ENCODE data around the gene TMEM266.

The TMEM266 gene

GRCh38 chr15:76215634-76216033 lies 155.8 kb downstream of the TMEM266 start:
- TF ChIP-seq LEF1 (IDR thresholded peaks at IDR 0.05; ENCODE audit: borderline replicate concordance) (no peak), FOXM1 (IDR thresholded peaks at IDR 0.05; ENCODE audit: borderline replicate concordance) (no peak), HDGF (IDR thresholded peaks at IDR 0.05; ENCODE audit: borderline replicate concordance) (no peak), PKNOX1 (IDR thresholded peaks at IDR 0.05) (no peak), TARDBP (IDR thresholded peaks at IDR 0.05) (no peak), L3MBTL2 (conservative IDR thresholded peaks at IDR 0.05) (no peak), FOXK2 (IDR thresholded peaks at IDR 0.05) (no peak), SP1 (IDR thresholded peaks at IDR 0.05) (no peak), CTBP1 (IDR thresholded peaks at IDR 0.05; ENCODE audit: borderline replicate concordance) (no peak), ELF4 (IDR thresholded peaks at IDR 0.05) (no peak), NFRKB (IDR thresholded peaks at IDR 0.05) (no peak), SUZ12 (IDR thresholded peaks at IDR 0.05) (no peak), FOXA1 (IDR thresholded peaks at IDR 0.05) (no peak), ARNT (IDR thresholded peaks at IDR 0.05) (no peak), BHLHE40 (IDR thresholded peaks at IDR 0.05; ENCODE audit: borderline replicate concordance) (no peak), ZNF384 (IDR thresholded peaks at IDR 0.05) (no peak)
- CTCF ChIA-PET, result interaction anchor here (2.7 kb wide), 1 partner anchor 20 kb away, joined by 7 read pairs; no protein-coding TSS in a partner anchor
- DNase-seq (ENCODE audit: extremely low spot score), result no peak
- POLR2A ChIA-PET, result interaction anchor here (3.1 kb wide), 1 partner anchor 120 kb away, joined by 11 read pairs; the partner anchor contains the start of gene ISL2

DNA sequence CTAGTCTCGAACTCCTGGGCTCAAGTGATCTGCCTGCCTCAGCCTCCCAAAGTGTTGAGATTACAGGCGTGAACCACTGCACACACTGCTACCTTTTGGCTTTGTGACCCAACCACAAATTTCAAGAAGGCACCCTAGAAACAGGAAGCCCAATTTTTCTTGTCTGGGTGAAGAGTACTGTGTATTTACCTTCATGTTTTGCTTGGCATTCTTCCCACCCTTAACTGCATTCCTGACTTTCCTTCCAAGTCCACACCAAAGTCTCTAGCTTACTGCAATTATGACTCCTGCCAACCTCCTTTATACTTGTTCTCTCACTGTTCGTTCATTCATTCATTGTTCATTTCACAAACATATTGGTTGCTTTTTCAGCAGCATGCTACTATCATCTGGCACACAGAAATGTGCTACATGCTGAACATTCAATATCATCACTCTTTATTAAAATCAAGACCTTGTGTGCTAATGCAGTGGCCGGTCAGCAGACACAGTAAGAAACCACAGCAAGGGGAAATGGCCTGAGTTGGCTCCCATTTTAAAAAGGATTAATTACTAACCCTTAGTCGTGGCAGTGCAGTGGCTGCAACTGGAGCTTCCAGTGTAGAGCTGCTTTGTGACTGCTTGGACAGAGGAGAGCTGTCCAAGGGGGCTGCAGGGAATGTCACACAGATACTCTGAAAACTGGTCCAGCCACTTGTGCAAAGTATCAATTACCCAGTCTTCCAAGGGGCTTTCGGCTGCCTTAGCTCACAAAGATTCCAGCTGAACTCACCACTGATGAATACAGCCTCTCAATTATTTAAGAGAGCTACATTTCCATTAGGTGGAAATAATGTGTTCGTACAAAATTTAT lies 157.5 kb downstream of the TMEM266 start:
- ChIA-PET POLR2A (no interaction called here), CTCF (interaction anchor here (0.6 to 0.7 kb wide), 2 partner anchors 12 to 463 kb away, joined by 3 read pairs; no protein-coding TSS in a partner anchor)
- TF ChIP-seq NFRKB (IDR thresholded peaks at IDR 0.05), result no peak
- DNase-seq (ENCODE audit: extremely low spot score), result no peak

DNA sequence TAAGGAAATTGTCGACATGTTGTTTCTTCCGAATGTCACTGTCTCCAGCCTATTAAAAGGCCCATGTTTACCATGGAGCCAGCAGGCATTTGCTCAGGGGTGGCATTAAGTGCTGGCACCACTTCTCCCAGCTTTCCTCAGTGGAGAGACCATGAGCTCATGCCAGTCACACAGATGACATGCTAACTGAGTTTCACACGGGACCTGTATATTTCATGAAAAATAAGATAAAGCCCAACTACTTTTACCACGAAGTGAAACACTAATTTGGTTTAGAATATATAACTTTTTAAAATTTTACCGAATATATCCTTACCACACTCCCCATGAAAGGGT lies 158.1 kb downstream of the TMEM266 start:
- POLR2A ChIA-PET, result no interaction called here
- TF ChIP-seq SP1 (IDR thresholded peaks at IDR 0.05), result no peak
- no peak for TF ChIP-seq ZNF384 (IDR thresholded peaks at IDR 0.05)
- TF ChIP-seq L3MBTL2 (conservative IDR thresholded peaks at IDR 0.05), result no peak
- no peak for TF ChIP-seq LEF1 (IDR thresholded peaks at IDR 0.05; ENCODE audit: borderline replicate concordance)
- TF ChIP-seq FOXA1 (IDR thresholded peaks at IDR 0.05), result no peak
- TF ChIP-seq ARNT (IDR thresholded peaks at IDR 0.05), result no peak
- TF ChIP-seq HDGF (IDR thresholded peaks at IDR 0.05; ENCODE audit: borderline replicate concordance), result no peak
- TF ChIP-seq NFRKB (IDR thresholded peaks at IDR 0.05), result no peak
- no peak for TF ChIP-seq FOXK2 (IDR thresholded peaks at IDR 0.05)
- no peak for TF ChIP-seq CTBP1 (IDR thresholded peaks at IDR 0.05; ENCODE audit: borderline replicate concordance)
- TF ChIP-seq SUZ12 (IDR thresholded peaks at IDR 0.05), result no peak
- no peak for TF ChIP-seq ELF4 (IDR thresholded peaks at IDR 0.05)
- no peak for TF ChIP-seq BHLHE40 (IDR thresholded peaks at IDR 0.05; ENCODE audit: borderline replicate concordance)
- no peak for TF ChIP-seq FOXM1 (IDR thresholded peaks at IDR 0.05; ENCODE audit: borderline replicate concordance)
- no peak for TF ChIP-seq TARDBP (IDR thresholded peaks at IDR 0.05)
- TF ChIP-seq PKNOX1 (IDR thresholded peaks at IDR 0.05), result no peak
- DNase-seq (ENCODE audit: extremely low spot score), result no peak
- CTCF ChIA-PET, result interaction anchor here (0.6 to 0.7 kb wide), 2 partner anchors 12 to 462 kb away, joined by 3 read pairs; no protein-coding TSS in a partner anchor

- TF ChIP-seq NFRKB (IDR thresholded peaks at IDR 0.05) (no peak), LEF1 (IDR thresholded peaks at IDR 0.05; ENCODE audit: borderline replicate concordance) (no peak), SUZ12 (IDR thresholded peaks at IDR 0.05) (no peak), TARDBP (IDR thresholded peaks at IDR 0.05) (no peak), SP1 (IDR thresholded peaks at IDR 0.05) (no peak), BHLHE40 (IDR thresholded peaks at IDR 0.05; ENCODE audit: borderline replicate concordance) (no peak), L3MBTL2 (conservative IDR thresholded peaks at IDR 0.05) (no peak), ZNF384 (IDR thresholded peaks at IDR 0.05) (no peak), CTBP1 (IDR thresholded peaks at IDR 0.05; ENCODE audit: borderline replicate concordance) (no peak), ELF4 (IDR thresholded peaks at IDR 0.05) (no peak), FOXM1 (IDR thresholded peaks at IDR 0.05; ENCODE audit: borderline replicate concordance) (no peak), ARNT (IDR thresholded peaks at IDR 0.05) (no peak), HDGF (IDR thresholded peaks at IDR 0.05; ENCODE audit: borderline replicate concordance) (no peak)
Measured at GRCh38 chr15:76221085-76221767, 161.4 kb downstream of the TMEM266 start.

GRCh38 chr15:76222159-76222558 lies 162.4 kb downstream of the TMEM266 start:
- ChIA-PET POLR2A (no interaction called here), CTCF (interaction anchor here (0.6 to 0.7 kb wide), 2 partner anchors 14 to 130 kb away, joined by 3 to 8 read pairs; no protein-coding TSS in a partner anchor)
- TF ChIP-seq L3MBTL2 (conservative IDR thresholded peaks at IDR 0.05) (no peak), PKNOX1 (IDR thresholded peaks at IDR 0.05) (no peak), SP1 (IDR thresholded peaks at IDR 0.05) (no peak), ELF4 (IDR thresholded peaks at IDR 0.05) (no peak), FOXM1 (IDR thresholded peaks at IDR 0.05; ENCODE audit: borderline replicate concordance) (no peak), HDGF (IDR thresholded peaks at IDR 0.05; ENCODE audit: borderline replicate concordance) (no peak), LEF1 (IDR thresholded peaks at IDR 0.05; ENCODE audit: borderline replicate concordance) (no peak), TARDBP (IDR thresholded peaks at IDR 0.05) (no peak), SUZ12 (IDR thresholded peaks at IDR 0.05) (no peak), BHLHE40 (IDR thresholded peaks at IDR 0.05; ENCODE audit: borderline replicate concordance) (no peak), NFRKB (IDR thresholded peaks at IDR 0.05) (no peak), ZNF384 (IDR thresholded peaks at IDR 0.05) (no peak), FOXA1 (IDR thresholded peaks at IDR 0.05) (no peak), ARNT (IDR thresholded peaks at IDR 0.05) (no peak), CTBP1 (IDR thresholded peaks at IDR 0.05; ENCODE audit: borderline replicate concordance) (no peak), FOXK2 (IDR thresholded peaks at IDR 0.05) (no peak)
- no peak for DNase-seq (ENCODE audit: extremely low spot score)

More at GRCh38 chr15:76221085-76221767, 161.4 kb downstream of the TMEM266 start:
- CTCF ChIA-PET, result no interaction called here
- POLR2A ChIA-PET, result no interaction called here
- no peak for DNase-seq (ENCODE audit: extremely low spot score)
